HG03469 (cell line): ENCODE measurements around the gene GRB7.
"Not testable (repeated sequence)": the region's sequence is repeated elsewhere in the genome, so short reads cannot be mapped to it uniquely, and the experiment has no call there.

Experiments used
- ATAC-seq: cut with Tn5 transposase; IDR thresholded peaks from one replicate; pipeline ENCODE4 v1.9.1; 2021; ENCODE audit warnings: mild to moderate bottlenecking, moderate library complexity, moderate number of reproducible peaks; ENCODE audit not compliant: unreplicated experiment

The GRB7 gene

GRCh38 chr17:39709319-39709997 lies 28.3 kb upstream of the GRB7 start:
- no peak for ATAC-seq

DNA sequence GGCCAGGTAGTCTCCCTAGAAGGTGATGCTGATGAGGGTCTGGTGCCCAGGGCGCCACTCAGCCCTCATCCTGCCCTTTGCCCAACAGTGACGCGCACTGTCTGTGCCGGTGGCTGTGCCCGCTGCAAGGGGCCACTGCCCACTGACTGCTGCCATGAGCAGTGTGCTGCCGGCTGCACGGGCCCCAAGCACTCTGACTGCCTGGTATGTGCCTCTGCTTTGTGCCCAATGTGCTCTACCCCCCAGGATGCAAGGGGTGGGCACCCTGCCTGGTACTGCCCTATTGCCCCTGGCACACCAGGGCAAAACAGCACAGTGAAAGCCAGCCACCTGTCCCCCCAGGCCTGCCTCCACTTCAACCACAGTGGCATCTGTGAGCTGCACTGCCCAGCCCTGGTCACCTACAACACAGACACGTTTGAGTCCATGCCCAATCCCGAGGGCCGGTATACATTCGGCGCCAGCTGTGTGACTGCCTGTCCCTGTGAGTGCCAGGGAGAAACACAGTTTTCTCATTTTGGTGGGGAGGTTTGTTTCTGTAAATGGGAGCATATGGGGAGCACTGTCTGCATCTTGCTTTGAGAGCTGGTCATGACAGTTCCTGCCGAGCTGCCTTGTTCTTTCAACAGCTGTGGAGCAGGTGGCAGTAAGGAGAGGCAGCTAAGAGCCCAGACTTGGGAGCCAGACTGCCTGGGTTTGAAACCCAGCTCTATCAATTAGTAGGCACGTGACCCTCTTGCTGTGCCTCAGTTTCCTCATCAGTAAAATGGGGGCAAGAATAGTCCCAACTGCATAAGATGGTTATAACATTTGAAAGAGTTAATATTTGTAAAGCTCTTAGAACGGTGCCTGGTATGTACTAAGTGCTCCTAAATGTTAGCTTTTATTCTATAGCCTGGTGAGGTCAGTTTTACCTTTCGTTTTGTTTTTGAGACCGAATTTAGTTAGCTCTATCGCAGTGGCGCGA lies 27.5 kb upstream of the GRB7 start:
- ATAC-seq = no peak

DNA sequence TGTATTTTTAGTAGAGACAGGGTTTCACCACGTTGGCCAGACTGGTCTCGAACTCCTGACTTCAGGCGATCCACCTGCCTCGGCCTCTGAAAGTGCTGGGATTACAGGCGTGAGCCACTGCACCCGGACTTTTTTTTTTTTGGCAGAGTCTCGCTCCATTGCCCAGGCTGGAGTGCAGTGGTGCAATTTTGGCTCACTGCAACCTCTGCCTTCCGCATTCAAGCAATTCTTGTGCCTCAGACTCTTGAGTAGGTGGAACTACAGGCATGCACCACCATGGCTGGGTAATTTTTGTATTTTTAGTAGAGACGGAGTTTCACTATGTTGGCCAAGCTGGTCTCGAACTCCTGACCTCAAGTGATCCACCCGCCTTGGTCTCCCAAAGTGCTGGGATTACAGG lies 26.7 kb upstream of the GRB7 start:
- not testable (repeated sequence) for ATAC-seq

GRCh38 chr17:39711851-39712250 lies 25.9 kb upstream of the GRB7 start:
- ATAC-seq = no peak

- ATAC-seq = no peak
These were observed 23.5 kb upstream of the GRB7 start for GRCh38 chr17:39714234-39714633.

GRCh38 chr17:39715375-39716072 lies 22.2 kb upstream of the GRB7 start:
- no peak for ATAC-seq

DNA sequence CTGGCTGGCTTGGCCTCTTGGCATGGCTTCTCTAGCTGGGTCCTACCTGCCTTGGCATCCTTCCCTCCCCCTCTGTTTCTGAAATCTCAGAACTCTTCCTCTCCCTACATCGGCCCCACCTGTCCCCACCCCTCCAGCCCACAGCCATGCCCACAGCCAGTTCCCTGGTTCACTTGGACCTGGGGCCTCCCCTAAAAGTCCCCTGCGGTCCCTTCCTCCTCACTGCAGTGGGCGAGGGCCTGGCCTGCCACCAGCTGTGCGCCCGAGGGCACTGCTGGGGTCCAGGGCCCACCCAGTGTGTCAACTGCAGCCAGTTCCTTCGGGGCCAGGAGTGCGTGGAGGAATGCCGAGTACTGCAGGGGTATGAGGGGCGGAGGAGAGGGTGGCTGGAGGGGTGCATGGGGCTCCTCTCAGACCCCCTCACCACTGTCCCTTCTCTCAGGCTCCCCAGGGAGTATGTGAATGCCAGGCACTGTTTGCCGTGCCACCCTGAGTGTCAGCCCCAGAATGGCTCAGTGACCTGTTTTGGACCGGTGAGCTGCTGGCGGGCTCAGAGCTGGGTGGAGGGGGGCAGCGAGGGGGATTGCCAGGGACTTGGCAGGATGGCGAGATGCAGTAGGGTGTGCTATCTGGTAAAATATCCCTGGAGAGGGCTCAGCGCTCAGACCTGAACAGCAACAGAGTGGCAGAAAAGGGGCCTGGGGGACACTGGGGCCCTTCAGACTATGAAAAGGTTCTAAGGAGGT lies 21.5 kb upstream of the GRB7 start:
- no peak for ATAC-seq

GRCh38 chr17:39716879-39717536 lies 20.7 kb upstream of the GRB7 start:
- no peak for ATAC-seq

DNA sequence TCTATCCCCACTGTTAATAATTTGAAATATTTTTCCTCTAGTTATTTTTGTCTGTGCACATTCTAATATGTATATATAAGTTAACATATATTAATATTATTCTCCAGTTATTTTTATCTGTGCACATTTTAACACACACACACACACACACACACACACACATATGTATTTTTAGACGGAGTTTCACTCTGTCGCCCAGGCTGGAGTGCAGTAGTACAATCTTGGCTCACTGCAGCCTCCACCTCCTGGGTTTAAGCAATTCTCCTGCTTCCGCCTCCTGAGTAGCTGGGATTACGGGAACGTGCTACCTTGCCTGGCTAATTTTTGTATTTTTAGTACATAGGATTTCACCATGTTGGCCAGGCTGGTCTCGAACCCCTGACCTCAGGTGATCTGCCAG lies 20.1 kb upstream of the GRB7 start:
- no peak for ATAC-seq

DNA sequence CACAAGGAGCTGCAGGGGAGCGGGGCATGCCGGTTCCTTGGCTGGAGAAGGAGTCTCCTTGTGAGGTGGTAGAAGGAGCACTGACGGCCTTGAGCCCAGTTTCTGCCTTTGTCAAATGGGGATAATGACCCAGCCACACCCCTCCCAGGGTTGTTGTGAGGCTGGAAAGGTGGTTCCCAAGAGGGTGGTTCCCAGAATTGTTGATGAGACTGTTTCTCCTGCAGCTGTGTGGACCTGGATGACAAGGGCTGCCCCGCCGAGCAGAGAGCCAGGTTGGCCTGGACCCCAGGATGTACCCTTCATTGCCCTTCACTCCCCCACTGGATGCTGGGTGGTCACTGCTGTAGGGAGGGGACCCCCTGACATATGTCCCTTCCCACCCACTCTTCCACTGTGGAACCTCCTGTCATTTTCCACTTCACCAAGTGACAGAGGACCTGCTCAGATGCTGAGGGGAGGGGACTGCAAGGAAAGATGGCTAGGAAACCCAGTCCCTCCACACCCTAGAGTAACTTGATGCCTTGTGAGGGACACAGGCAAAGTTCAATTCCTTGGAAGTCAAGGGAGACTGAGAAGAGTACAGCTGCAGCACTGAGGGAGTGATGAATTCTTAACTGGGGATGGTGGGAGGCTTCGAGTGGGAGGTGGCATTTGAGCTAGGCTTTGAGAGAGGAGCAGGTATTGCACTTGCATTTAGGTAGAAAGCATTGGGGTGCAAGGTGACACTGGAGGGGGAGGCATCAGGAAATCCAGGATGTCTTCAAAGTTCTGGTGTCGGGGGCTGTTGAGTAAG lies 18.0 kb upstream of the GRB7 start:
- ATAC-seq = no peak

DNA sequence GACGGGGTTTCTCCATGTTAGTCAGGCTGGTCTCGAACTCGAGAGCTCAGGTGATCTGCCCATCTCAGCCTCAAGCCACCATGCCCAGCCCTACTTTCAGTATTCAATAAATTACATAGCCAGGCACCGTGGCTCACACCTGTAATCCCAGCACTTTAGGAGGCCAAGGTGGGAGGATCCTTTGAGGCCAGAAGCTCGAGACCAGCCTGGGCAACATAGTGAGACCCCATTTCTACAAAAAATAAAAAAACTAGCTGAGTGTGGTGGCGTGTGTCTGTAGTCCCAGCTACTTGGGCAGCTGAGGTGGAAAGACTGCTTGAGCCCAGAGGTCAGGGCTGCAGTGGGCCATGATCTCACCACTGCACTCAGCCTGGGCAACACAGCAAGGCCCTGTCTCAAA lies 15.6 kb upstream of the GRB7 start:
- ATAC-seq = no peak

GRCh38 chr17:39722965-39723848 lies 14.5 kb upstream of the GRB7 start:
- no peak for ATAC-seq

- no peak for ATAC-seq
These were observed 13.0 kb upstream of the GRB7 start for GRCh38 chr17:39724731-39725130.

DNA sequence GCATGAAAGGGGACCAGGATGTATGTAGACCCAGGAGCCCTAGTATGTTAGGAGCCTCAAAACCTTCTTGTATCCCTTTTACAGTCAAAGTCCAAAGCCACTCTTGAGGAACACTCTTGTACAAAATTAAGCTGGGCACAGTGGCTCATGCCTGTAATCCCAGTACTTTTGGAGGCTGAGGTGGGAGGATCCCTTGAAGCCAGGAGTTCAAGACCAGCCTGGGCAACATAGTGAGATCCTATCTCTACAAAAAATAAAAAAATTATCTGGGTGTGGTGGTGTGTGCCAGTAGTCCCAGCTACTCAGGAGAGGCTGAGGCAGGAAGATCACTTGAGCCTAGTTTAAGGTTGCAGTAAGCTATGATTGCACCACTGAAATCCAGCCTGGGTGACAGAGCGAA lies 11.8 kb upstream of the GRB7 start:
- ATAC-seq = not testable (repeated sequence)

DNA sequence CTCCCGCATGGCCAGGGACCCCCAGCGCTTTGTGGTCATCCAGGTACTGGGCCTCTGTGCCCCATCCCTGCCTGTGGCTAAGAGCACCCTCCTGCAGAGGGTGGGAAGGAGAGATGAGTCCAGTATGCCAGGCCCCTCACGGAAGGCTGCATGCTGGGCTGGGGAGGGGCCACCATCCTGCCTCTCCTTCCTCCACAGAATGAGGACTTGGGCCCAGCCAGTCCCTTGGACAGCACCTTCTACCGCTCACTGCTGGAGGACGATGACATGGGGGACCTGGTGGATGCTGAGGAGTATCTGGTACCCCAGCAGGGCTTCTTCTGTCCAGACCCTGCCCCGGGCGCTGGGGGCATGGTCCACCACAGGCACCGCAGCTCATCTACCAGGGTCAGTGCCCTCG lies 11.1 kb upstream of the GRB7 start:
- no peak for ATAC-seq

DNA sequence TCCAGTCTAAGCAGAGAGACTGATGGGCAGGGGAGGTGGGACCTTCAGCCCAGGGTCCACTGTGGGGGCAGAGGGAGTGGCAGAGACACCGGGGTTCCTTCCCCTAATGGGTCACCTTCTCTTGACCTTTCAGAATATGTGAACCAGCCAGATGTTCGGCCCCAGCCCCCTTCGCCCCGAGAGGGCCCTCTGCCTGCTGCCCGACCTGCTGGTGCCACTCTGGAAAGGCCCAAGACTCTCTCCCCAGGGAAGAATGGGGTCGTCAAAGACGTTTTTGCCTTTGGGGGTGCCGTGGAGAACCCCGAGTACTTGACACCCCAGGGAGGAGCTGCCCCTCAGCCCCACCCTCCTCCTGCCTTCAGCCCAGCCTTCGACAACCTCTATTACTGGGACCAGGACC lies 10.2 kb upstream of the GRB7 start:
- no peak for ATAC-seq

DNA sequence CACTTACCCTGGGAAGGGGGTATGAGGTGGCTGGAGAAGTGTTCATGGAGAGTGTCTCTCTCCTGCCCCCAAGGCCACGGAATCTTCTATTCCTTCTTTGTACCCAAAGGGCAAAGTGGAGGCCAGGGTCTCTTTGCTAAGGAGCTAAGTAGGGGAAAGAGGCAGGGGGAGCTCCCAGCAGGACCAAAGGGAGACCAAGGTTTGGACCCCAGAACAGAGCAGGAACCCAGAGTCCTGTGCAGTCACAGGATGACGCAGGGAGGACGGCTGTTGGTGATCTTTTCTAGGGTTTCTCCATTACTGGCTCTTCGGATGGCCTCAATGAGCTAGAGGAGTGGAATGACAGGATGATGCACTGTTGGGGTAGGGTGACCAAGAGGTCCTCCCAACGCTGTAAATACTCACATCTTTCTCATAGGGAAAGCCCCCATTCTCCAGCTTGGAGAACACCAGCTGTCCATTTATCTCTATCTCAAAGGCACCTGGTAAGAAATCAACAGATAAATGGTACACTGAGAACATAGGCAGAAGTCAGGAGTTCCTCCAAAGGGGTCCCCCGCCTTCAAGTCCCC lies 8.4 kb upstream of the GRB7 start:
- no peak for ATAC-seq
